Activated T-helper 2 cell treated with anti-CD3 and anti-CD28 coated beads, Interferon-gamma antibody, Interleukin-2, Interleukin-4, amounts not matched to agents 10 μg/mL and 5 μg/mL and 100 μg/mL, durations not matched to agents 14 hours and 24 hours and 36 hours (primary cell): Measurements from ENCODE around the gene ANTXR2. TPM values are rescaled to one million over a fixed set of nuclear protein-coding genes. Genes with fewer than 3 reads are reported as not detected.
"Not testable (repeated sequence)": the region's sequence is repeated elsewhere in the genome, so short reads cannot be mapped to it uniquely, and the experiment has no call there.

Source experiments
- DNase-seq: peaks from one replicate; pipeline ENCODE4 v3.0.0; 2021; ENCODE audit warnings: low spot score
- H3K27ac Mint-ChIP-seq: one replicate; pipeline ENCODE4 v1.8.0; 2021; ENCODE audit warnings: mixed read lengths
- H3K27me3 Mint-ChIP-seq: one replicate; pipeline ENCODE4 v1.8.0; 2021; ENCODE audit warnings: low read depth, mixed read lengths
- H3K36me3 Mint-ChIP-seq: one replicate; pipeline ENCODE4 v1.8.0; 2021; ENCODE audit warnings: low read depth, mixed read lengths
- H3K4me1 Mint-ChIP-seq: one replicate; pipeline ENCODE4 v1.8.0; 2021; ENCODE audit warnings: low read depth, mixed read lengths
- H3K4me3 Mint-ChIP-seq: one replicate; pipeline ENCODE4 v1.8.0; 2021; ENCODE audit warnings: low read depth, mild to moderate bottlenecking, moderate library complexity, mixed read lengths
- H3K9me3 Mint-ChIP-seq: one replicate; pipeline ENCODE4 v1.8.0; 2021; ENCODE audit warnings: mixed read lengths
- intact Hi-C: fragments of 100-400 bp; cut with micrococcal nuclease; formaldehyde crosslinking; loops from one replicate; pipeline ENCODE4 v1.15.1; 2023
- total RNA-seq: library from RNA; stranded (reverse); gene quantifications from 2 replicates; pipeline ENCODE4 v1.2.3, GENCODE V29; 2022

Gene ANTXR2
- total RNA-seq, 1 donor from 2014 or later = 3.2 TPM

GRCh38 chr4:80006935-80007744, 65.9 kb downstream of the ANTXR2 start:
- DNase-seq = no peak
- peaks cover 59% of the 10 kb centered on the region for H3K4me1 Mint-ChIP-seq
- intact Hi-C loops = loop anchor here (1.0 to 5.0 kb wide), 10 partner anchors 51 to 1060 kb away; partner anchors contain the start of gene ANTXR2
- peak overlapping the region; percentile 27 for H3K4me3 Mint-ChIP-seq
- peaks cover 73% of the 10 kb centered on the region for H3K36me3 Mint-ChIP-seq
- H3K27me3 Mint-ChIP-seq = no peaks in the 10 kb centered on the region
- H3K27ac Mint-ChIP-seq = peak overlapping the region; percentile 78
- H3K9me3 Mint-ChIP-seq = peaks cover 36% of the 10 kb centered on the region

- peaks cover 73% of the 10 kb centered on the region for H3K36me3 Mint-ChIP-seq
- peak overlapping the region; percentile 74 for H3K27ac Mint-ChIP-seq
- intact Hi-C loops = loop anchor here (2.0 to 5.0 kb wide), 8 partner anchors 67 to 1059 kb away; partner anchors contain the start of gene ANTXR2
- no peaks in the 10 kb centered on the region for H3K27me3 Mint-ChIP-seq
- DNase-seq = no peak
- H3K4me1 Mint-ChIP-seq = peaks cover 50% of the 10 kb centered on the region
- no peak overlapping the region for H3K4me3 Mint-ChIP-seq
- H3K9me3 Mint-ChIP-seq = peaks cover 37% of the 10 kb centered on the region
Measured at GRCh38 chr4:80005863-80006262, 67.2 kb downstream of the ANTXR2 start.

GRCh38 chr4:80004319-80004718, 68.7 kb downstream of the ANTXR2 start:
- intact Hi-C loops = no loop called here
- Mint-ChIP-seq H3K9me3 (peaks cover 36% of the 10 kb centered on the region), H3K4me1 (peaks cover 42% of the 10 kb centered on the region), H3K27me3 (no peaks in the 10 kb centered on the region), H3K27ac (no peak overlapping the region), H3K36me3 (peaks cover 69% of the 10 kb centered on the region), H3K4me3 (no peak overlapping the region)
- DNase-seq = no peak

GRCh38 chr4:80002559-80002958, 70.5 kb downstream of the ANTXR2 start:
- Mint-ChIP-seq H3K36me3 (peaks cover 62% of the 10 kb centered on the region), H3K9me3 (peaks cover 28% of the 10 kb centered on the region), H3K4me1 (peaks cover 31% of the 10 kb centered on the region)
- H3K27me3 Mint-ChIP-seq, H3K27ac Mint-ChIP-seq, H3K4me3 Mint-ChIP-seq, DNase-seq, intact Hi-C loops: not testable (repeated sequence)

GRCh38 chr4:79999048-79999447, 74.0 kb downstream of the ANTXR2 start:
- H3K27ac Mint-ChIP-seq, H3K9me3 Mint-ChIP-seq, H3K4me3 Mint-ChIP-seq, DNase-seq, intact Hi-C loops, H3K4me1 Mint-ChIP-seq, H3K27me3 Mint-ChIP-seq: not testable (repeated sequence)
- peaks cover 41% of the 10 kb centered on the region for H3K36me3 Mint-ChIP-seq

GRCh38 chr4:79998201-79998600, 74.8 kb downstream of the ANTXR2 start:
- no peak overlapping the region for H3K4me3 Mint-ChIP-seq
- intact Hi-C loops = no loop called here
- DNase-seq = no peak
- H3K27ac Mint-ChIP-seq = no peak overlapping the region
- H3K27me3 Mint-ChIP-seq = no peaks in the 10 kb centered on the region
- peaks cover 36% of the 10 kb centered on the region for H3K36me3 Mint-ChIP-seq
- H3K4me1 Mint-ChIP-seq = peaks cover 10% of the 10 kb centered on the region
- peaks cover 7% of the 10 kb centered on the region for H3K9me3 Mint-ChIP-seq

GRCh38 chr4:79996851-79997250, 76.2 kb downstream of the ANTXR2 start:
- no peaks in the 10 kb centered on the region for H3K27me3 Mint-ChIP-seq

GRCh38 chr4:79993476-79993875, 79.6 kb downstream of the ANTXR2 start:
- DNase-seq = no peak
- H3K27me3 Mint-ChIP-seq = no peaks in the 10 kb centered on the region
- peaks cover 19% of the 10 kb centered on the region for H3K9me3 Mint-ChIP-seq
- no peak overlapping the region for H3K27ac Mint-ChIP-seq
- no peak overlapping the region for H3K4me3 Mint-ChIP-seq
- intact Hi-C loops = no loop called here
- peaks cover 26% of the 10 kb centered on the region for H3K36me3 Mint-ChIP-seq
- H3K4me1 Mint-ChIP-seq = peaks cover 14% of the 10 kb centered on the region

More at GRCh38 chr4:79996851-79997250, 76.2 kb downstream of the ANTXR2 start:
- Mint-ChIP-seq H3K27ac (no peak overlapping the region), H3K9me3 (peaks cover 12% of the 10 kb centered on the region), H3K4me3 (no peak overlapping the region), H3K4me1 (peaks cover 10% of the 10 kb centered on the region), H3K36me3 (peaks cover 27% of the 10 kb centered on the region)
- intact Hi-C loops = no loop called here
- DNase-seq = no peak

- no peaks in the 10 kb centered on the region for H3K27me3 Mint-ChIP-seq
- H3K27ac Mint-ChIP-seq = no peak overlapping the region
- peaks cover 10% of the 10 kb centered on the region for H3K4me1 Mint-ChIP-seq
- no peak overlapping the region for H3K4me3 Mint-ChIP-seq
- intact Hi-C loops = no loop called here
- H3K9me3 Mint-ChIP-seq = peaks cover 29% of the 10 kb centered on the region
- H3K36me3 Mint-ChIP-seq = peaks cover 34% of the 10 kb centered on the region
- DNase-seq = no peak
Measured at GRCh38 chr4:79991601-79992000, 81.4 kb downstream of the ANTXR2 start.

GRCh38 chr4:79991100-79991499, 81.9 kb downstream of the ANTXR2 start:
- H3K4me3 Mint-ChIP-seq, H3K4me1 Mint-ChIP-seq, DNase-seq, H3K27ac Mint-ChIP-seq, H3K27me3 Mint-ChIP-seq, intact Hi-C loops: not testable (repeated sequence)
- H3K36me3 Mint-ChIP-seq = peaks cover 36% of the 10 kb centered on the region
- H3K9me3 Mint-ChIP-seq = peaks cover 29% of the 10 kb centered on the region

GRCh38 chr4:79987401-79987800, 85.6 kb downstream of the ANTXR2 start:
- H3K27ac Mint-ChIP-seq = no peak overlapping the region
- H3K4me3 Mint-ChIP-seq = no peak overlapping the region
- no peak for DNase-seq
- H3K9me3 Mint-ChIP-seq = peaks cover 23% of the 10 kb centered on the region
- H3K36me3 Mint-ChIP-seq = peaks cover 27% of the 10 kb centered on the region
- peaks cover 8% of the 10 kb centered on the region for H3K4me1 Mint-ChIP-seq
- no peaks in the 10 kb centered on the region for H3K27me3 Mint-ChIP-seq
- intact Hi-C loops = no loop called here

GRCh38 chr4:79983431-79983830, 89.6 kb downstream of the ANTXR2 start:
- intact Hi-C loops = no loop called here
- Mint-ChIP-seq H3K9me3 (peaks cover 10% of the 10 kb centered on the region), H3K27ac (no peak overlapping the region), H3K4me3 (no peak overlapping the region), H3K36me3 (peaks cover 27% of the 10 kb centered on the region), H3K4me1 (peaks cover 5% of the 10 kb centered on the region), H3K27me3 (no peaks in the 10 kb centered on the region)
- DNase-seq = no peak

GRCh38 chr4:79982601-79983322, 90.3 kb downstream of the ANTXR2 start:
- DNase-seq = no peak
- no peak overlapping the region for H3K4me3 Mint-ChIP-seq
- intact Hi-C loops = no loop called here
- H3K4me1 Mint-ChIP-seq = peaks cover 4% of the 10 kb centered on the region
- no peaks in the 10 kb centered on the region for H3K27me3 Mint-ChIP-seq
- H3K27ac Mint-ChIP-seq = no peak overlapping the region
- H3K36me3 Mint-ChIP-seq = peaks cover 28% of the 10 kb centered on the region
- H3K9me3 Mint-ChIP-seq = peaks cover 5% of the 10 kb centered on the region
